Measurements from ENCODE around the gene TSR1.

GRCh38 chr17:2374549-2375285 lies 38.5 kb upstream of the TSR1 start:
- TF ChIP-seq, protein P1, sequence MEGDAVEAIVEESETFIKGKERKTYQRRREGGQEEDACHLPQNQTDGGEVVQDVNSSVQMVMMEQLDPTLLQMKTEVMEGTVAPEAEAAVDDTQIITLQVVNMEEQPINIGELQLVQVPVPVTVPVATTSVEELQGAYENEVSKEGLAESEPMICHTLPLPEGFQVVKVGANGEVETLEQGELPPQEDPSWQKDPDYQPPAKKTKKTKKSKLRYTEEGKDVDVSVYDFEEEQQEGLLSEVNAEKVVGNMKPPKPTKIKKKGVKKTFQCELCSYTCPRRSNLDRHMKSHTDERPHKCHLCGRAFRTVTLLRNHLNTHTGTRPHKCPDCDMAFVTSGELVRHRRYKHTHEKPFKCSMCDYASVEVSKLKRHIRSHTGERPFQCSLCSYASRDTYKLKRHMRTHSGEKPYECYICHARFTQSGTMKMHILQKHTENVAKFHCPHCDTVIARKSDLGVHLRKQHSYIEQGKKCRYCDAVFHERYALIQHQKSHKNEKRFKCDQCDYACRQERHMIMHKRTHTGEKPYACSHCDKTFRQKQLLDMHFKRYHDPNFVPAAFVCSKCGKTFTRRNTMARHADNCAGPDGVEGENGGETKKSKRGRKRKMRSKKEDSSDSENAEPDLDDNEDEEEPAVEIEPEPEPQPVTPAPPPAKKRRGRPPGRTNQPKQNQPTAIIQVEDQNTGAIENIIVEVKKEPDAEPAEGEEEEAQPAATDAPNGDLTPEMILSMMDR (IDR thresholded peaks at IDR 0.05; ENCODE audit: poor library complexity): no peak
- no peak for TF ChIP-seq EZH2 (IDR thresholded peaks at IDR 0.05; ENCODE audit: borderline replicate concordance)

Measured in hepatocyte (in vitro differentiated cells).